Mucosa of rectum (tissue), 2 donors: Measurements from ENCODE around the gene OXER1.

ENCODE experiments used
- H3K27ac ChIP-seq, 2 donors: one replicate each; pipeline ENCODE4 v1.7.0; 2013; ENCODE audit warnings: inconsistent platforms in 2 of 2, low read depth in 2 of 2, low read length in 2 of 2
- H3K27me3 ChIP-seq, 2 donors: one replicate each; pipeline ENCODE4 v1.7.0; 2013; ENCODE audit warnings: low read length in 2 of 2; ENCODE audit not compliant: control insufficient read depth in 2 of 2, insufficient read depth in 2 of 2
- H3K36me3 ChIP-seq, 2 donors: one replicate each; pipeline ENCODE4 v1.7.0; 2013; ENCODE audit warnings: low read length in 2 of 2; ENCODE audit not compliant: control insufficient read depth in 2 of 2, insufficient read depth in 2 of 2
- H3K4me1 ChIP-seq, 2 donors: one replicate each; pipeline ENCODE4 v1.7.0; 2013; ENCODE audit warnings: low read length in 2 of 2, mild to moderate bottlenecking in 1 of 2; ENCODE audit not compliant: control insufficient read depth in 2 of 2, insufficient read depth in 2 of 2
- H3K4me3 ChIP-seq, 2 donors: one replicate each; pipeline ENCODE4 v1.7.0; 2013; ENCODE audit warnings: low read length in 2 of 2
- H3K9ac ChIP-seq, 2 donors: one replicate each; pipeline ENCODE4 v1.7.0; 2013; ENCODE audit warnings: low read length in 2 of 2, low read depth in 1 of 2, mild to moderate bottlenecking in 1 of 2
- H3K9me3 ChIP-seq, 2 donors: one replicate each; pipeline ENCODE4 v1.7.0; 2013; ENCODE audit warnings: low read length in 2 of 2; ENCODE audit not compliant: control insufficient read depth in 2 of 2
- donor health status: healthy.
- donor health status: Normal muscosa, but diverticular disease.

The OXER1 gene

GRCh38 chr2:42804338-42804737 lies 40.4 kb upstream of the OXER1 start:
- Histone ChIP-seq H3K27me3 (no peaks in the 10 kb centered on the region), H3K36me3 (no peaks in the 10 kb centered on the region), H3K4me3 (no peak overlapping the region), H3K4me1 (peaks cover 4 to 5% of the 10 kb centered on the region in 2 donors), H3K9ac (no peak overlapping the region), H3K27ac (no peak overlapping the region), H3K9me3 (no peaks in the 10 kb centered on the region)

GRCh38 chr2:42802150-42802549 lies 38.2 kb upstream of the OXER1 start:
- Histone ChIP-seq H3K27ac (no peak overlapping the region), H3K9me3 (no peaks in the 10 kb centered on the region)

GRCh38 chr2:42801381-42801780 lies 37.4 kb upstream of the OXER1 start:
- Histone ChIP-seq H3K9me3 (no peaks in the 10 kb centered on the region), H3K4me3 (no peak overlapping the region), H3K36me3 (no peaks in the 10 kb centered on the region), H3K9ac (no peak overlapping the region), H3K4me1 (no peaks in the 10 kb centered on the region), H3K27me3 (no peaks in the 10 kb centered on the region), H3K27ac (no peak overlapping the region)

More at GRCh38 chr2:42802150-42802549, 38.2 kb upstream of the OXER1 start:
- Histone ChIP-seq H3K9ac (no peak overlapping the region), H3K36me3 (no peaks in the 10 kb centered on the region), H3K27me3 (no peaks in the 10 kb centered on the region), H3K4me1 (no peaks in the 10 kb centered on the region), H3K4me3 (no peak overlapping the region)

- no peak overlapping the region for H3K27ac ChIP-seq
- H3K27me3 ChIP-seq, result no peaks in the 10 kb centered on the region
- H3K4me1 ChIP-seq, result no peaks in the 10 kb centered on the region
- H3K9me3 ChIP-seq, result no peaks in the 10 kb centered on the region
- no peak overlapping the region for H3K4me3 ChIP-seq
- no peaks in the 10 kb centered on the region for H3K36me3 ChIP-seq
- H3K9ac ChIP-seq, result no peak overlapping the region
Measured at GRCh38 chr2:42800981-42801380, 37.0 kb upstream of the OXER1 start.

- Histone ChIP-seq H3K9me3 (no peaks in the 10 kb centered on the region), H3K9ac (no peak overlapping the region), H3K27me3 (no peaks in the 10 kb centered on the region)
Measured at GRCh38 chr2:42800461-42800962, 36.6 kb upstream of the OXER1 start.

GRCh38 chr2:42799881-42800280 lies 35.9 kb upstream of the OXER1 start:
- Histone ChIP-seq H3K36me3 (no peaks in the 10 kb centered on the region), H3K27me3 (no peaks in the 10 kb centered on the region), H3K9ac (no peak overlapping the region), H3K9me3 (no peaks in the 10 kb centered on the region), H3K4me1 (no peaks in the 10 kb centered on the region), H3K27ac (no peak overlapping the region), H3K4me3 (no peak overlapping the region)

More at GRCh38 chr2:42800461-42800962, 36.6 kb upstream of the OXER1 start:
- H3K36me3 ChIP-seq, result no peaks in the 10 kb centered on the region
- no peaks in the 10 kb centered on the region for H3K4me1 ChIP-seq
- no peak overlapping the region for H3K4me3 ChIP-seq
- no peak overlapping the region for H3K27ac ChIP-seq

GRCh38 chr2:42797281-42797680 lies 33.3 kb upstream of the OXER1 start:
- no peaks in the 10 kb centered on the region for H3K9me3 ChIP-seq
- peaks cover 4% of the 10 kb centered on the region in 2 donors for H3K4me1 ChIP-seq
- no peak overlapping the region for H3K27ac ChIP-seq
- no peaks in the 10 kb centered on the region for H3K36me3 ChIP-seq
- no peaks in the 10 kb centered on the region for H3K27me3 ChIP-seq
- no peak overlapping the region for H3K9ac ChIP-seq
- H3K4me3 ChIP-seq, result no peak overlapping the region

- Histone ChIP-seq H3K4me1 (peaks cover 8 to 10% of the 10 kb centered on the region in 2 donors), H3K4me3 (no peak overlapping the region)
Measured at GRCh38 chr2:42796427-42797248, 32.7 kb upstream of the OXER1 start.

GRCh38 chr2:42795841-42796301 lies 31.9 kb upstream of the OXER1 start:
- no peak overlapping the region for H3K9ac ChIP-seq

More at GRCh38 chr2:42796427-42797248, 32.7 kb upstream of the OXER1 start:
- Histone ChIP-seq H3K27me3 (no peaks in the 10 kb centered on the region), H3K36me3 (no peaks in the 10 kb centered on the region), H3K9me3 (no peaks in the 10 kb centered on the region), H3K9ac (no peak overlapping the region), H3K27ac (peak overlapping the region in 1 of 2 donors; percentile 10)

GRCh38 chr2:42795275-42795674 lies 31.3 kb upstream of the OXER1 start:
- Histone ChIP-seq H3K4me1 (peaks cover 10 to 16% of the 10 kb centered on the region in 2 donors), H3K27ac (peak overlapping the region in 1 of 2 donors; percentile 11), H3K9ac (no peak overlapping the region), H3K27me3 (no peaks in the 10 kb centered on the region), H3K4me3 (no peak overlapping the region), H3K9me3 (no peaks in the 10 kb centered on the region), H3K36me3 (no peaks in the 10 kb centered on the region)

More at GRCh38 chr2:42795841-42796301, 31.9 kb upstream of the OXER1 start:
- H3K4me1 ChIP-seq, result peaks cover 10 to 16% of the 10 kb centered on the region in 2 donors
- no peak overlapping the region for H3K4me3 ChIP-seq
- H3K9me3 ChIP-seq, result no peaks in the 10 kb centered on the region
- H3K36me3 ChIP-seq, result no peaks in the 10 kb centered on the region
- peak overlapping the region in 1 of 2 donors; percentile 10 for H3K27ac ChIP-seq
- H3K27me3 ChIP-seq, result no peaks in the 10 kb centered on the region
